Measurements from ENCODE around the gene LIF. TPM values are rescaled to one million over a fixed set of nuclear protein-coding genes. Genes with fewer than 3 reads are reported as not detected.
"Not testable (repeated sequence)": the region's sequence is repeated elsewhere in the genome, so short reads cannot be mapped to it uniquely, and the experiment has no call there.

Gene LIF
- total RNA-seq, 1 experiment from 2014 or later: 35.2 TPM

DNA sequence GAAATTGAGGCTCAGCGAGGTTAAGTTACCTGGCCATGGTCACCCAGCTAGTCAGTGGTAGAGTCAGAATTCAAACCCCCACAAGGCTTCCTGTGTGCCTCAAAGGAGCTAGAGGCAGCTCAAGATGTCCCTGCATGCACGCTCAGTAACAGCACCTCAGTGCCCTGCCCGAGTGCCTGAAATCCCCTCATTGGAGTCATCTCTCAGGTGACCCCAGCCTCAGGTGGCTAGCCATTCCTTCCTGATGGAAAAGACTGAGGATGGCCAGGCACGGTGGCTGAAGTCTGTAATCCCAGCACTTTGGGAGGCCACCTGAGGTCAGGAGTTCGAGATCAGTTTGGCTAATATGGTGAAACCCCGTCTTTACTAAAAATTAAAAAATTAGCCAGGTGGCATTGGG lies 36.9 kb downstream of the LIF start:
- no peak for DNase-seq (ENCODE audit: low read depth)

- peak; percentile 94 for DNase-seq (ENCODE audit: low read depth)
Measured at GRCh38 chr22:30208631-30209603, 37.6 kb downstream of the LIF start.

DNA sequence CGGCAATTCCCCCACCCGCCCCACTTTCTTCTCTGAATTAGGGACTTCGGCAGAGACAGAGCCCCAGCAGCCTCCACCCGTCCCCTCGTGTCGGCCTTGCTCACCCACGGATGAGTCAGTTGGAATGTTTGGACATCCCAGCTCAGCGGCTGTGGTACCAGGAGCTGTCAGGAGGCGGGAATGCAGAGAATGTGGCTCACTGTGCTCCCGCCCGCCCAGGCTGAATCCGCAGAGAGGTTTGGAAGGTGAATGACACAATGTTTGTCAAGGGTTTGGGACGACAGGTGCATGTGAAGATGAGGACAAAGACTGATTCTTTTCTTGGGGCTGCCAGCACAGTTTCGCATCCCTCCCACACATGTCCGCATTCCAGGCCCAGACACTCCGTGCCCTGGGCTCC lies 39.6 kb downstream of the LIF start:
- peak; percentile 98 for DNase-seq (ENCODE audit: low read depth)

- peak; percentile 96 for DNase-seq (ENCODE audit: low read depth)
Measured at GRCh38 chr22:30205281-30206115, 41.1 kb downstream of the LIF start.

- DNase-seq (ENCODE audit: low read depth): peak; percentile 89
Measured at GRCh38 chr22:30204742-30205111, 41.8 kb downstream of the LIF start.

- no peak for DNase-seq (ENCODE audit: low read depth)
Measured at GRCh38 chr22:30204015-30204741, 42.4 kb downstream of the LIF start.

- peak; percentile 73 for DNase-seq (ENCODE audit: low read depth)
Measured at GRCh38 chr22:30202531-30203006, 44.0 kb downstream of the LIF start.

DNA sequence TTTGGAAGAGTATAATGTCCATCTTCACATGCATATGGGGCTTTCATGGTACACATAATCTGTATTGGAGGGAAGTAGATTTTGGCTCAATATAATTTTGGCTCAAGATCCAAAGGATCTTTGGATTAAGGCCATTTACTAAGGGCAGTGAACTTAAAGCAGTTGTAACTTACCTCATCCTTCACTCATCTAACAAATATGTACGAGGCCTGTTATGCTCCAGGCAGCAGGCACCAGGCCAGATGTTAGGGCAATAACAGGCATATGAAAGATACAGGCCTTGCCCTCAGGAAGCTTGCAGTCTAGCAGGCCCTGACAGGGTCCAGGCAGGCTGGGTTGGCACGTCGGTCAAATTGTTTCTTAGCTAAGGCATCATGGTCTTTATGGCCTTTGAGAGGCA lies 44.6 kb downstream of the LIF start:
- DNase-seq (ENCODE audit: low read depth): no peak

DNA sequence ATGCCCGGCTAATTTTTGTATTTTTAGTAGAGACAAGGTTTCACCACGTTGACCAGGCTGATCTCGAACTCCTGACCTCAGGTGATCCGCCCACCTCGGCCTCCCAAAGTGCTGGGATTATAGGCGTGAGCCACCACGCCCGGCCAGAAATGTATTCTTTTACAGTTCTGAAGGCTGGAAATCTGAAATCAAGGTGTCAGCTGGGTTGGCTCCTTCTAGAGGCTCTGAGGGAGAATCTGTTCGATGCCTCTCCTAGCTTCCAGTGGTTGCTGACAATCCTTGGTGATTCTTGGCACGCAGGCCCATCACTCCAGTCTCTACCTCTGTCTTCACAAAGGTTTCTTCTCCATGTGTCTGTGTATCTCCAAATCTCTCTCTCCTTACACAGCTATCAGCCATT lies 45.7 kb downstream of the LIF start:
- DNase-seq (ENCODE audit: low read depth): not testable (repeated sequence)

DNA sequence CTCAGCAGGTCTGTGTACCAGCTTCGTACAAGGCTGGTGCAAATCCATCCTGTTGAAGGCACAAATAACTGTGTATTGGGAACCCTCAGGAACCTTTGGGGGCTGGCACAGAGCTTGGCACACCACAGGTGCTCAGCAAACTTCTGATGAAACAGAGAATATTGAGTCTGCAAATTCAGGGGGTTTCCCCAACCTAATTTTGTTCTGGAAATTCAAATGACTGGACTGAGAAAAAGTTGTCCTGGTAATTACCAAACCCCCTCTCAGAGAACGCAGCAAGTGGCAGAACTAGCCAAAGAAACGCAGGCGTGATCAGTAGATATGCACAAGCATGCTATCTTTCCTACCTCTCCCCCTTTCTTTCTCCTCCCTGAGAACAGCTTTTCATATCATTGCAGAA lies 47.6 kb downstream of the LIF start:
- no peak for DNase-seq (ENCODE audit: low read depth)

GRCh38 chr22:30198152-30198825 lies 48.3 kb downstream of the LIF start:
- DNase-seq (ENCODE audit: low read depth): no peak

GRCh38 chr22:30197389-30197788 lies 49.2 kb downstream of the LIF start:
- no peak for DNase-seq (ENCODE audit: low read depth)

- no peak for DNase-seq (ENCODE audit: low read depth)
Measured at GRCh38 chr22:30196880-30197336, 49.7 kb downstream of the LIF start.

- DNase-seq (ENCODE audit: low read depth): peak; percentile 99
Measured at GRCh38 chr22:30196141-30196879, 50.2 kb downstream of the LIF start.

DNA sequence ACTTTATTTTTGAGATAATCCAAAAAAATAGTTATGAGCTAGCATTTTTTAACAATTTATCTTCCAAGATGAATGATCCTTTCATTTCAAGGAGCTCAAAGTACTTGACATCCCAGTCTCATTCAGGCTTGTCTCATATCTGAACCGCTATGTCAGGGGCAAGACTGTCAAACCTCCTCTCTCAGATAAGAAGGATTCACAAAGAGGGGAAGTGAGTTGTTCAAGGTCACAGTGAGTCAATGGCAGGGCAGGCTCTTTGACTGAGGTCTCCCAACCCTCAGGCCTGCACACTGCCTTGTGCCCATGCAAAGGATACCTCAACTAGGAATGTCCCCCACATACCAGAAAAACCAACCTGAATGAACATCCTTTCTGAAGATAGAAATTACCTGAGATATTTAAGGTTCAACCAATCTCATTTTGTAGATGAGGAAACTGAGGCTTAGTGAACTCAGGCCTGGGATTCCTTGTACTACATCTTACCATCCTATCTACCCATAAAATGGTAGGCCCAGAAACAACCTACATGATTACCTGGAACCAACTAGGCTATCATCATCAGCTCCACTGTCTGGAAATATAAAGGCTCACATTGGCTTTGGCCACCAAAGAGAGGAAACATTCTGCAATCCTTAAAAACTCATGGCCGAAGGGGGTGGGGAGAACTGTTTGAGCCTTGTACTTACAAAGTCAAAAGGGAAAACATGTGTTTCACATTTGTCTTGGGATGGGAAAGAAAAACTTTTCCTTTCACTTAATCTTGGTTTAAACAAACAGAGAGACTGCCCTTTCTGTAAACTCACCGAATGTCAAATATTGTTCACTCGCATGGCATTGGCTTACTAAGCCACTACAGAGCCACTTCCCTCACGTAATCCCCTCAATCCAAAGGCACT lies 51.1 kb downstream of the LIF start:
- no peak for DNase-seq (ENCODE audit: low read depth)

- DNase-seq (ENCODE audit: low read depth): no peak
Measured at GRCh38 chr22:30193031-30193775, 53.4 kb downstream of the LIF start.

DNA sequence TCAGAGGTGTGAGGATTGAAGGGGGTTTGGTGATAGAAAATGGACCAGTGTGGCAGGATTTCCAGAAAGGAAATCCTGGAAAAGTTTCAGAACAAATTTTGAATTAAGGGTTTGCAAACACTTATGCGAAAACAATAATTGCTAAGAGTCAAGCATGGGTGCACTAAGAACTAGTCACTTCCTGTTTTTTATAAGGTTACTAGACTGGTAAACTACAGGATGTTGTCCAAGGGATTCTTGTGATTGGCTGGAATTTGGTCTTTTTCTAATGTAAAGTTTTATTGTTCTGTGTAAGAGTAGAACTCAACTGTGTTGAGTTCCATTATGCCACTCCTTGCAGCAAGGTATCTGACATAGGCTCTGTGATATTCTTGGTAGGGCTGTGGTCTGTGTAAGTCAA lies 54.1 kb downstream of the LIF start:
- DNase-seq (ENCODE audit: low read depth): no peak

DNA sequence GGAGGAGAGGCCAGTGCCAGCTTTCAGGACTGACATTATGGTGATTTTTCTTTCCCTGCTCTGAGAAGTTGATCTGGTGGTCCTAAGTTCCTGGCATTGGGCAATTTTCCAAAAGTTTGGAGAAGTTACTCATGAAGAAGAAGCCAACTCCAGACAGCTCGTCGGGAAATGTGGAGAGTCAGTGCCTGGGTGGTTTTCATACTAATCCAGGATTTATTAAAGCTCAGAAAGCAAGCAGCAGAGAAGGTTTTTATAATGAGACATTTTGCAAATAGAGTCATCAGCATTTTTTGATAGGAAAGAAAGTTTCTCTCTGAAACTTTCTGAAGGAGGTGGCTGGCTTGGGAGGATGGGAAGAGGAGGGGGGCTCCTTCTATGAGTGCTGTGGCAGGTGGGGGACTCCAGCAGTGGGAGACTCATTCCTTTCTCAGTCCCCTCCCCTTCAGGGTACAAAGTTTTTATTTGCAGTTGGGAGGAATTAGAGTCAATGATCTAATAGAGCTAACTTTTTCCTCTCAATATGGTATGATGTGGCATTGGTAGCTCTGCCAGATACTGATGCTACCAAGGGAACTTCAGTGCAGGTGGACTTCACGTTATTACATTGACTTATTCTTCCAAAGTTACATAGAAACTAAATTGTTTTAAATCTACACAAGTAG lies 55.4 kb downstream of the LIF start:
- DNase-seq (ENCODE audit: low read depth): no peak
